ENCODE measurements around the gene ADAMTS5. TPM values are rescaled to one million over a fixed set of nuclear protein-coding genes. Genes with fewer than 3 reads are reported as not detected.

ADAMTS5 gene
- total RNA-seq, 2 donors from 2014 or later: 0.33 to 1.9 TPM

DNA sequence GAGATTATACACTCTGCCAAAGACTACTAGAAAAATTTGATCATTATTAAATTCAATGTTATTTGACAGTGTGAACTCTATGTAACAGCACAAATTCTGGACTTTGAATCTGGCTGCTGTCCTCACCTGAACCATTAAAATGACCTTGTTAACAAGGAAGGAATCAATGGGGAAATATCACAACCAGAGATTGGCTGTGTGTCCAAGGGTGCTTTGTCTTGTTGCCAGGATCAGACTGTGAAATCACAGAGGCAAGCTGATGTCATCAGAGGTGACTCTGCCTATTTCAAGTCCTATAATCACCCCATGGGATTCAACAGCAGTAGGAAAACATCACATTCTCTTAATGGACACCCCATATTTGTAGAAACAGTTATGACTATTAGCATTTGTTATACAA, 46.8 kb downstream of the ADAMTS5 start:
- H3K27me3 Mint-ChIP-seq (ENCODE audit: insufficient read depth): no peaks in the 10 kb centered on the region
- no peak overlapping the region for H3K4me3 Mint-ChIP-seq
- no peak for DNase-seq
- no peaks in the 10 kb centered on the region for H3K27me3 ChIP-seq (ENCODE audit: control insufficient read depth, insufficient read depth, low read length, poor library complexity, severe bottlenecking)
- H3K4me1 ChIP-seq (ENCODE audit: control insufficient read depth, insufficient read depth, low read length): no peaks in the 10 kb centered on the region
- no peak overlapping the region for H3K27ac Mint-ChIP-seq
- H3K36me3 ChIP-seq (ENCODE audit: control insufficient read depth, insufficient read depth, low read length): no peaks in the 10 kb centered on the region
- no peak for TF ChIP-seq CTCF (conservative IDR thresholded peaks at IDR 0.05)
- H3K36me3 Mint-ChIP-seq (ENCODE audit: low read depth): peaks cover 10% of the 10 kb centered on the region
- no peak overlapping the region for H3K27ac ChIP-seq (ENCODE audit: low read depth, low read length)
- no peak overlapping the region for H3K9ac ChIP-seq (ENCODE audit: extremely low read depth, low read length, poor library complexity, severe bottlenecking)
- H3K4me3 ChIP-seq (ENCODE audit: low read length): no peak overlapping the region
- no peaks in the 10 kb centered on the region for H3K9me3 Mint-ChIP-seq
- H3K4me1 Mint-ChIP-seq: peaks cover 13% of the 10 kb centered on the region
- H3K9me3 ChIP-seq (ENCODE audit: control insufficient read depth, low read length): peaks cover 4% of the 10 kb centered on the region

- H3K27me3 ChIP-seq (ENCODE audit: control insufficient read depth, insufficient read depth, low read length, poor library complexity, severe bottlenecking): no peaks in the 10 kb centered on the region
- H3K36me3 ChIP-seq (ENCODE audit: control insufficient read depth, insufficient read depth, low read length): no peaks in the 10 kb centered on the region
- H3K27me3 Mint-ChIP-seq (ENCODE audit: insufficient read depth): no peaks in the 10 kb centered on the region
- H3K9me3 ChIP-seq (ENCODE audit: control insufficient read depth, low read length): peaks cover 20% of the 10 kb centered on the region
- TF ChIP-seq CTCF (conservative IDR thresholded peaks at IDR 0.05): no peak
- no peaks in the 10 kb centered on the region for H3K4me1 ChIP-seq (ENCODE audit: control insufficient read depth, insufficient read depth, low read length)
- no peak overlapping the region for H3K9ac ChIP-seq (ENCODE audit: extremely low read depth, low read length, poor library complexity, severe bottlenecking)
- no peak overlapping the region for H3K27ac ChIP-seq (ENCODE audit: low read depth, low read length)
- WGBS, 2 experiments (ENCODE audit: insufficient coverage in 1 of 2, insufficient read length in 1 of 2): 87 to 95% methylated on average over 6 to 7 of the region's 8 CpGs
- peaks cover 13% of the 10 kb centered on the region for H3K9me3 Mint-ChIP-seq
- H3K27ac Mint-ChIP-seq: no peak overlapping the region
- no peak overlapping the region for H3K4me3 ChIP-seq (ENCODE audit: low read length)
- peaks cover 18% of the 10 kb centered on the region for H3K4me1 Mint-ChIP-seq
- peaks cover 6% of the 10 kb centered on the region for H3K36me3 Mint-ChIP-seq (ENCODE audit: low read depth)
- DNase-seq: no peak
- H3K4me3 Mint-ChIP-seq: no peak overlapping the region
Observed at GRCh38 chr21:26918323-26919079, 48.4 kb downstream of the ADAMTS5 start.

DNA sequence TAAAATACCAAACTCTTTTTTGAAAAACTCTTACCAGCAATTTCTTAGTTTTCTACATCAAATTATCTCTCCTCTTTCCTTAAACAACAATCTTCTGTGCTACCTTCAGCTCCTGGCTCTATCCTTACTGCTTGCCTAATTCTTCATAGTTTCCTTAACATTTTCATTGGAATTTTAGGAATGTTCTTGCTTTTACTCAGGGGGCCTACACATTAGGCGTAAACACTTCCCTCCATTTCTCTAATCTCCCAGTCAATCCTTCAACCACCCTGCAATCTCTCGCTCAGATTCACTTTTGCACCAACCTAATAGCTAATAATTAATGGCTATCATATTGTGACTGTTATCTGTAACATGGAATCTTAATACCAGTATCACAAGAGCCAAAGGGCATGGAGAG, 50.1 kb downstream of the ADAMTS5 start:
- no peak for TF ChIP-seq CTCF (conservative IDR thresholded peaks at IDR 0.05)
- DNase-seq: no peak
- Mint-ChIP-seq H3K4me3 (no peak overlapping the region), H3K27me3 (ENCODE audit: insufficient read depth) (no peaks in the 10 kb centered on the region), H3K9me3 (peaks cover 19% of the 10 kb centered on the region), H3K27ac (peak overlapping the region; percentile 2), H3K36me3 (ENCODE audit: low read depth) (peaks cover 6% of the 10 kb centered on the region), H3K4me1 (peaks cover 33% of the 10 kb centered on the region)
- Histone ChIP-seq H3K27ac (ENCODE audit: low read depth, low read length) (no peak overlapping the region), H3K9ac (ENCODE audit: extremely low read depth, low read length, poor library complexity, severe bottlenecking) (no peak overlapping the region), H3K27me3 (ENCODE audit: control insufficient read depth, insufficient read depth, low read length, poor library complexity, severe bottlenecking) (no peaks in the 10 kb centered on the region), H3K9me3 (ENCODE audit: control insufficient read depth, low read length) (peaks cover 25% of the 10 kb centered on the region), H3K36me3 (ENCODE audit: control insufficient read depth, insufficient read depth, low read length) (no peaks in the 10 kb centered on the region), H3K4me1 (ENCODE audit: control insufficient read depth, insufficient read depth, low read length) (no peaks in the 10 kb centered on the region), H3K4me3 (ENCODE audit: low read length) (peak overlapping the region; percentile 2)
- 83% methylated on average over 1 of the region's 2 CpGs; no CpG with 5 or more reads in 1 of the 2 experiments for WGBS, 2 experiments (ENCODE audit: insufficient coverage in 1 of 2, insufficient read length in 1 of 2)
